Measurements from ENCODE around the gene CSTF1.
"Not testable (repeated sequence)": the region's sequence is repeated elsewhere in the genome, so short reads cannot be mapped to it uniquely, and the experiment has no call there.

CSTF1 gene

GRCh38 chr20:56395166-56395565, 2.7 kb downstream of the CSTF1 start:
- Histone ChIP-seq H3K4me3 (ENCODE audit: insufficient read depth, low read length, poor library complexity, severe bottlenecking) (no peak overlapping the region), H3K4me2 (ENCODE audit: low read depth, low read length, poor library complexity, severe bottlenecking) (no peak overlapping the region)

GRCh38 chr20:56400001-56400640, 7.7 kb downstream of the CSTF1 start:
- H3K27me3 ChIP-seq (ENCODE audit: low read length) = no peaks in the 10 kb centered on the region
- no peak overlapping the region for H3K27ac ChIP-seq (ENCODE audit: low read depth, low read length)
- H3K9me3 ChIP-seq (ENCODE audit: insufficient read depth, low read length) = no peaks in the 10 kb centered on the region
- no peak overlapping the region for H3K4me2 ChIP-seq (ENCODE audit: low read depth, low read length, poor library complexity, severe bottlenecking)
- H3K9ac ChIP-seq (ENCODE audit: low read length) = no peak overlapping the region
- H3K36me3 ChIP-seq (ENCODE audit: low read length) = peaks cover 66% of the 10 kb centered on the region
- no peak overlapping the region for H2AFZ ChIP-seq (ENCODE audit: low read depth, low read length, severe bottlenecking)
- no peak for TF ChIP-seq EZH2phosphoT487 (conservative IDR thresholded peaks at IDR 0.05; ENCODE audit: low read length)
- TF ChIP-seq, protein P1, sequence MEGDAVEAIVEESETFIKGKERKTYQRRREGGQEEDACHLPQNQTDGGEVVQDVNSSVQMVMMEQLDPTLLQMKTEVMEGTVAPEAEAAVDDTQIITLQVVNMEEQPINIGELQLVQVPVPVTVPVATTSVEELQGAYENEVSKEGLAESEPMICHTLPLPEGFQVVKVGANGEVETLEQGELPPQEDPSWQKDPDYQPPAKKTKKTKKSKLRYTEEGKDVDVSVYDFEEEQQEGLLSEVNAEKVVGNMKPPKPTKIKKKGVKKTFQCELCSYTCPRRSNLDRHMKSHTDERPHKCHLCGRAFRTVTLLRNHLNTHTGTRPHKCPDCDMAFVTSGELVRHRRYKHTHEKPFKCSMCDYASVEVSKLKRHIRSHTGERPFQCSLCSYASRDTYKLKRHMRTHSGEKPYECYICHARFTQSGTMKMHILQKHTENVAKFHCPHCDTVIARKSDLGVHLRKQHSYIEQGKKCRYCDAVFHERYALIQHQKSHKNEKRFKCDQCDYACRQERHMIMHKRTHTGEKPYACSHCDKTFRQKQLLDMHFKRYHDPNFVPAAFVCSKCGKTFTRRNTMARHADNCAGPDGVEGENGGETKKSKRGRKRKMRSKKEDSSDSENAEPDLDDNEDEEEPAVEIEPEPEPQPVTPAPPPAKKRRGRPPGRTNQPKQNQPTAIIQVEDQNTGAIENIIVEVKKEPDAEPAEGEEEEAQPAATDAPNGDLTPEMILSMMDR (IDR thresholded peaks at IDR 0.05; ENCODE audit: insufficient read depth, low read length, poor library complexity, severe bottlenecking) = peak; percentile 65
- peaks cover 12% of the 10 kb centered on the region; the same call in 1 of the 2 replicates for H4K20me1 ChIP-seq (ENCODE audit: low read depth, low read length)
- H3F3A ChIP-seq (ENCODE audit: insufficient read depth) = no peaks in the 10 kb centered on the region
- peaks cover 26% of the 10 kb centered on the region for H3K79me2 ChIP-seq (ENCODE audit: insufficient read depth, low read length)
- H3K9me2 ChIP-seq (replicated peaks; ENCODE audit: insufficient read depth, low read length) = no peaks in the 10 kb centered on the region
- no peak overlapping the region for H3K4me3 ChIP-seq (ENCODE audit: insufficient read depth, low read length, poor library complexity, severe bottlenecking)

More at GRCh38 chr20:56395166-56395565, 2.7 kb downstream of the CSTF1 start:
- Histone ChIP-seq H4K20me1 (ENCODE audit: low read depth, low read length) (peaks cover 12% of the 10 kb centered on the region; the same call in 1 of the 2 replicates), H3K36me3 (ENCODE audit: low read length) (peaks cover 37% of the 10 kb centered on the region), H3F3A (ENCODE audit: insufficient read depth) (no peaks in the 10 kb centered on the region), H3K27ac (ENCODE audit: low read depth, low read length) (no peak overlapping the region), H3K9me3 (ENCODE audit: insufficient read depth, low read length) (no peaks in the 10 kb centered on the region), H3K9me2 (replicated peaks; ENCODE audit: insufficient read depth, low read length) (no peaks in the 10 kb centered on the region), H2AFZ (ENCODE audit: low read depth, low read length, severe bottlenecking) (no peak overlapping the region), H3K27me3 (ENCODE audit: low read length) (no peaks in the 10 kb centered on the region), H3K9ac (ENCODE audit: low read length) (no peak overlapping the region), H3K79me2 (ENCODE audit: insufficient read depth, low read length) (peaks cover 49% of the 10 kb centered on the region)
- TF ChIP-seq, protein P1 (IDR thresholded peaks at IDR 0.05; ENCODE audit: insufficient read depth, low read length, poor library complexity, severe bottlenecking) = no peak
- TF ChIP-seq EZH2phosphoT487 (conservative IDR thresholded peaks at IDR 0.05; ENCODE audit: low read length) = no peak

DNA sequence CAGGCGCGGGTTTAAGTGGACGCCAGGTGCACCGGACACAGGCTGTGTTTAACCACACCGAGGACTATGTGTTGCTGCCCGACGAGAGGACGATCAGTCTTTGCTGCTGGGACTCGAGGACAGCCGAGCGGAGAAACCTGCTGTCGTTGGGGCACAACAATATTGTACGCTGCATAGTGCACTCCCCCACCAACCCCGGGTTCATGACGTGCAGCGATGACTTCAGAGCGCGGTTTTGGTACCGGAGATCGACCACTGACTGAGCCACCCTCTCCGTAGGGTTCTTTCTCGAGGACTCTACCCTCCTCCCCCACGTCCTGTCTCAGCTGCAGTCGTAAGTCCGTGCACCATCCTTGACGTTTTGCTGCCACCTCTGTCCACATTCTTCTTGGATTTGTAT, 11.0 kb downstream of the CSTF1 start:
- no peak for TF ChIP-seq EZH2phosphoT487 (conservative IDR thresholded peaks at IDR 0.05; ENCODE audit: low read length)
- TF ChIP-seq, protein P1 (IDR thresholded peaks at IDR 0.05; ENCODE audit: insufficient read depth, low read length, poor library complexity, severe bottlenecking) = no peak
- Histone ChIP-seq H2AFZ (ENCODE audit: low read depth, low read length, severe bottlenecking) (no peak overlapping the region), H3K27me3 (ENCODE audit: low read length) (no peaks in the 10 kb centered on the region), H3K27ac (ENCODE audit: low read depth, low read length) (no peak overlapping the region), H3K79me2 (ENCODE audit: insufficient read depth, low read length) (peaks cover 24% of the 10 kb centered on the region), H3K9me3 (ENCODE audit: insufficient read depth, low read length) (no peaks in the 10 kb centered on the region), H3K36me3 (ENCODE audit: low read length) (peaks cover 61% of the 10 kb centered on the region), H3K9me2 (replicated peaks; ENCODE audit: insufficient read depth, low read length) (no peaks in the 10 kb centered on the region), H3F3A (ENCODE audit: insufficient read depth) (no peaks in the 10 kb centered on the region), H3K4me2 (ENCODE audit: low read depth, low read length, poor library complexity, severe bottlenecking) (no peak overlapping the region), H4K20me1 (ENCODE audit: low read depth, low read length) (peaks cover 20% of the 10 kb centered on the region), H3K9ac (ENCODE audit: low read length) (no peak overlapping the region), H3K4me3 (ENCODE audit: insufficient read depth, low read length, poor library complexity, severe bottlenecking) (no peak overlapping the region)

- not testable (repeated sequence) for H3K27ac ChIP-seq (ENCODE audit: low read depth, low read length); H2AFZ ChIP-seq (ENCODE audit: low read depth, low read length, severe bottlenecking); H3K9me2 ChIP-seq (replicated peaks; ENCODE audit: insufficient read depth, low read length); H3F3A ChIP-seq (ENCODE audit: insufficient read depth); H3K9me3 ChIP-seq (ENCODE audit: insufficient read depth, low read length); H3K4me3 ChIP-seq (ENCODE audit: insufficient read depth, low read length, poor library complexity, severe bottlenecking); H4K20me1 ChIP-seq (ENCODE audit: low read depth, low read length); H3K4me2 ChIP-seq (ENCODE audit: low read depth, low read length, poor library complexity, severe bottlenecking); H3K9ac ChIP-seq (ENCODE audit: low read length); H3K27me3 ChIP-seq (ENCODE audit: low read length)
- peaks cover 47% of the 10 kb centered on the region for H3K36me3 ChIP-seq (ENCODE audit: low read length)
- H3K79me2 ChIP-seq (ENCODE audit: insufficient read depth, low read length) = peaks cover 22% of the 10 kb centered on the region
These were observed 12.9 kb downstream of the CSTF1 start for GRCh38 chr20:56405356-56405755.

All from SU-DHL-6 (cell line).